KMS-11 (cell line): ENCODE data around the gene DDX51.

Experiments used
- H2AFZ ChIP-seq: fragments of 200-600 bp; sonication (generic); 2 replicates; pipeline ENCODE4 v1.6.1; 2016; ENCODE audit warnings: antibody characterized with exemption, mixed run types, low read depth
- H3K27ac ChIP-seq: fragments of 200-600 bp; sonication (generic); 2 replicates; pipeline ENCODE4 v1.6.1; 2016; ENCODE audit warnings: mild to moderate bottlenecking, mixed run types
- H3K27me3 ChIP-seq: fragments of 200-600 bp; sonication (generic); 2 replicates; pipeline ENCODE4 v1.6.1; 2017; ENCODE audit warnings: mild to moderate bottlenecking, low read depth, mixed run types, moderate library complexity; ENCODE audit not compliant: insufficient read depth
- H3K36me3 ChIP-seq: fragments of 200-600 bp; sonication (generic); 2 replicates; pipeline ENCODE4 v1.6.1; 2017; ENCODE audit warnings: mild to moderate bottlenecking, mixed run types; ENCODE audit not compliant: insufficient read depth
- H3K4me1 ChIP-seq: fragments of 200-600 bp; sonication (generic); 2 replicates; pipeline ENCODE4 v1.6.1; 2016; ENCODE audit warnings: mild to moderate bottlenecking, low read depth, mixed run types; ENCODE audit not compliant: poor library complexity, severe bottlenecking
- H3K4me2 ChIP-seq: fragments of 200-600 bp; sonication (generic); 2 replicates; pipeline ENCODE4 v1.7.0; 2016; ENCODE audit warnings: mild to moderate bottlenecking, mixed run types
- H3K4me3 ChIP-seq: fragments of 200-600 bp; sonication (generic); IDR thresholded peaks from 2 replicates; pipeline ENCODE4 v1.6.1; 2017; ENCODE audit warnings: low read depth, low read length, mixed read lengths; ENCODE audit not compliant: insufficient read depth
- H3K79me2 ChIP-seq: fragments of 200-600 bp; sonication (generic); 2 replicates; pipeline ENCODE4 v1.6.1; 2016; ENCODE audit warnings: low read depth, mixed run types; ENCODE audit not compliant: insufficient read depth
- H3K9ac ChIP-seq: fragments of 200-600 bp; sonication (generic); 2 replicates; pipeline ENCODE4 v1.6.1; 2016; ENCODE audit warnings: mild to moderate bottlenecking, mixed run types
- H4K20me1 ChIP-seq: fragments of 200-600 bp; sonication (generic); 2 replicates; pipeline ENCODE4 v1.6.1; 2016; ENCODE audit warnings: mild to moderate bottlenecking, mixed run types; ENCODE audit not compliant: insufficient read depth
- CTCF ChIP-seq: fragments of 200-600 bp; sonication (generic); conservative IDR thresholded peaks from 2 replicates; pipeline ENCODE4 v1.6.1; 2017; ENCODE audit warnings: low read depth, mild to moderate bottlenecking, antibody characterized with exemption, low read length, moderate library complexity, mixed read lengths

The DDX51 gene

GRCh38 chr12:132190012-132190755 is 46.1 kb upstream of the DDX51 start:
- no peak overlapping the region for H3K27ac ChIP-seq
- no peak overlapping the region for H2AFZ ChIP-seq
- H3K79me2 ChIP-seq: no peaks in the 10 kb centered on the region
- H3K4me3 ChIP-seq: no peak overlapping the region
- H3K27me3 ChIP-seq: peaks cover 1% of the 10 kb centered on the region; the same call in 1 of the 2 replicates
- no peak overlapping the region for H3K9ac ChIP-seq
- no peaks in the 10 kb centered on the region for H4K20me1 ChIP-seq
- H3K36me3 ChIP-seq: no peaks in the 10 kb centered on the region
- H3K4me2 ChIP-seq: no peak overlapping the region
- no peak for TF ChIP-seq CTCF
- no peaks in the 10 kb centered on the region for H3K4me1 ChIP-seq

- Histone ChIP-seq H3K9ac (no peak overlapping the region), H3K27ac (no peak overlapping the region), H2AFZ (no peak overlapping the region), H3K27me3 (peaks cover 5% of the 10 kb centered on the region; the same call in 1 of the 2 replicates), H3K4me3 (no peak overlapping the region), H3K36me3 (no peaks in the 10 kb centered on the region), H3K4me2 (no peak overlapping the region), H3K79me2 (no peaks in the 10 kb centered on the region), H3K4me1 (no peaks in the 10 kb centered on the region), H4K20me1 (no peaks in the 10 kb centered on the region)
- TF ChIP-seq CTCF: no peak
Measured at GRCh38 chr12:132189378-132190011, 45.4 kb upstream of the DDX51 start.

GRCh38 chr12:132188916-132189325 is 44.8 kb upstream of the DDX51 start:
- Histone ChIP-seq H3K79me2 (no peaks in the 10 kb centered on the region), H3K4me2 (no peak overlapping the region), H3K27me3 (peaks cover 10% of the 10 kb centered on the region; the same call in 1 of the 2 replicates), H3K4me3 (no peak overlapping the region), H3K27ac (no peak overlapping the region), H4K20me1 (no peaks in the 10 kb centered on the region), H2AFZ (no peak overlapping the region), H3K36me3 (no peaks in the 10 kb centered on the region), H3K9ac (no peak overlapping the region), H3K4me1 (no peaks in the 10 kb centered on the region)
- TF ChIP-seq CTCF: no peak

- no peaks in the 10 kb centered on the region for H3K4me1 ChIP-seq
- H3K4me2 ChIP-seq: no peak overlapping the region
- no peaks in the 10 kb centered on the region for H3K36me3 ChIP-seq
- no peaks in the 10 kb centered on the region for H3K79me2 ChIP-seq
- H4K20me1 ChIP-seq: no peaks in the 10 kb centered on the region
- H3K27ac ChIP-seq: no peak overlapping the region
- H3K27me3 ChIP-seq: peaks cover 10% of the 10 kb centered on the region; the same call in 1 of the 2 replicates
- H2AFZ ChIP-seq: no peak overlapping the region
- TF ChIP-seq CTCF: no peak
- no peak overlapping the region for H3K9ac ChIP-seq
- no peak overlapping the region for H3K4me3 ChIP-seq
Measured at GRCh38 chr12:132188451-132188901, 44.4 kb upstream of the DDX51 start.
